GM23248 (cell line): ENCODE measurements around the gene CLIC6.

Source experiments
- EZH2 ChIP-seq: fragments of 200-600 bp; sonication (generic); IDR thresholded peaks from 2 replicates; pipeline ENCODE4 v1.6.1; 2018; ENCODE audit warnings: antibody characterized with exemption, mild to moderate bottlenecking; ENCODE audit not compliant: insufficient read depth, poor library complexity, severe bottlenecking
- EZH2phosphoT487 ChIP-seq: fragments of 200-600 bp; sonication (generic); IDR thresholded peaks from 2 replicates; pipeline ENCODE4 v1.6.1; 2018; ENCODE audit warnings: antibody characterized with exemption, moderate library complexity, mild to moderate bottlenecking, low read depth; ENCODE audit not compliant: insufficient read depth

DNA sequence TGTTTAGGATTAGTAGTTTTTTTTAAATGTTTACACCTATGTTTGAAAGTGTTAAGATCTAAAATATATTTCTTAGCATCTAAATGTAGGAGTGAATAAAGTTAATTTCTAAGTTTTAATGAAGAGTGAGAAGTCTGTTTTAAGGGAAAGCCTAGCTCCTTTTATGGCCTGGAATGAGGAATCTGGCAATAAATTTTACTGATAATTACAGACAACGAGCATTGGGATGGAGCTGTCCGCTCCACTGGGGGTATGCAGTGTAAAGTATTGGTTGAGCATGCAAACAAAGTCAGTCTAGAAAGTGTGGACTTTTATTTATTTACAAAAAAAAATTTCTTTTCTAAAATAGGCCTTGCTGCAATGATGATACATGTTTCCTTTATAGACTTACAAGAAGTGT lies 19.0 kb downstream of the CLIC6 start:
- TF ChIP-seq EZH2phosphoT487 (no peak), EZH2 (no peak)
